ENCODE measurements around the gene ANKRD6.
"Not testable (repeated sequence)": the region's sequence is repeated elsewhere in the genome, so short reads cannot be mapped to it uniquely, and the experiment has no call there.

ANKRD6 gene

GRCh38 chr6:89605861-89606260 is 172.9 kb downstream of the ANKRD6 start:
- DNase-seq, result no peak

GRCh38 chr6:89610149-89610642 is 177.2 kb downstream of the ANKRD6 start:
- no peak for DNase-seq

- DNase-seq, result no peak
Measured at GRCh38 chr6:89611666-89612065, 178.7 kb downstream of the ANKRD6 start.

DNA sequence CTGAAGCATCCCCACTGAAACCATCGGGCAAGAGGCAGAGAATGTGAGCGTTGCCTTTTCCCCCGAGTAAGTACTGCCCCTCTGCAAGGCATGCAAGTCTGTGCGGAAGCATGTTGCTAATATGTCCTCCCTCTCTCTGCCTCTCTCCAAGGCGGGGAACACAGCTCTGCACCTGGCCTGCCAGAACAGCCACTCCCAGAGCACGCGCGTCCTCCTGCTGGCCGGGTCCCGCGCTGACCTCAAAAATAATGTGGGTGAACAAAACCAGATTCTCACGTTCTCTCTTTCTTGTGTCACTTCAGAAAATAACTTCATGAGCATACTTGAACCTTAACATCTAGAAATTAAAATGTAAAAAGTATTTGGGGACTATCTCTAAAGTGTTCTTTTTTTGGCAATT is 179.2 kb downstream of the ANKRD6 start:
- DNase-seq, result no peak

- DNase-seq, result no peak
Measured at GRCh38 chr6:89613790-89614189, 180.8 kb downstream of the ANKRD6 start.

DNA sequence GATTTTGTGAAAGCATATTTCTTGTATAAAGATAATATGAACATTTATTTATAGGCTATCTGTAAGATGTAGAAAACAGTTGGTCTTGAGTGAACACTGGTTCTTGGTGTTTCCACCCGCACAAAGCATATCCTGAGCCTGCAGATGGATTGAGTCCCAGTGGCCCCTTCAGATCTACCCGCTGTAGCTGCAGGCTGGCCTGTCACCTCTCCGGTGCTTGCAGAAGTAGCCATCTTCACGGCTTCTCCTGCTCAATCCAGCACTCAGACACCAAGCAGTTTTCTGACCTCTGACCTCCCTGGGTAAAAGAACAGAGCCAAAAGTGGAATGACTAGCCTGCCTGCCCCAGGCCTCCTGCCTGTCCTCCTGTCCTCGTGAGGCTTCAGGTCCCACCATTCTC is 182.9 kb downstream of the ANKRD6 start:
- DNase-seq, result no peak

DNA sequence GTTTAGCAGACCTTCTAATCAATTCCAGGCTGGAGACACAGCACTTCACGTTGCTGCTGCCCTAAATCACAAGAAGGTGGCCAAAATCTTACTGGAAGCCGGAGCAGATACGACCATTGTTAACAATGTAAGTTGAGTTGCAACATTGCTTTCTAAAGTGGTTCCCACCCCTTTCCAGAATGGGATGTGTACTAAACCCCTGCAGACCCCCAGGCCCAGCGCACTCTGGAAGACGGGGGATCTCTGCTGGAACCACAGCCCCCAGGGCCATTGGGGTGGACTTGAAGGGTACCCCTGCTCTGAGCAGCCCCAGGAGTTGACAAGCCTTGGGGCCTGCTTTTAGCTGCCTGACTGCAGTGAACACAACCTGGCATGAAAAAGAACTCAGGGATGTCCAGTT is 183.6 kb downstream of the ANKRD6 start:
- DNase-seq, result no peak

DNA sequence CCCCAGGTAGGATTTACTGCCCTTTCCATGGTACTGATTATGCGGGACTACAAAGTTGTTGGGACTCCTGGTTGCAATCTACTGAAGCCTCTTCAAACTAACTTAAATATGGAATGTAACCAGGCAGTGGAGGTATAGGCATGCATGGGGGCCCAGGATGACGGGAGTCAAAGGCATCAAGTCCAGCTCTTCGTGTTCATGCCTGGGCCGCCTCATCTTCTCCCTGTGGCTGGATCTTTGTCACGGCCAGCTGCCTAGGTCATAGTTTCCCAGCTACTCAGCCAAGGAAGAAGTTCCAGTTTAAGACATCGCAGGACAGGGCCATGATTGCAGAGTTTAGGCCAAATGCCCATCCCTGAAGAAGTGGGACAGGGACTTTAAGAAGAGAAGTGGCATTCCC is 185.1 kb downstream of the ANKRD6 start:
- no peak for DNase-seq

GRCh38 chr6:89619567-89619966 is 186.6 kb downstream of the ANKRD6 start:
- DNase-seq, result no peak

DNA sequence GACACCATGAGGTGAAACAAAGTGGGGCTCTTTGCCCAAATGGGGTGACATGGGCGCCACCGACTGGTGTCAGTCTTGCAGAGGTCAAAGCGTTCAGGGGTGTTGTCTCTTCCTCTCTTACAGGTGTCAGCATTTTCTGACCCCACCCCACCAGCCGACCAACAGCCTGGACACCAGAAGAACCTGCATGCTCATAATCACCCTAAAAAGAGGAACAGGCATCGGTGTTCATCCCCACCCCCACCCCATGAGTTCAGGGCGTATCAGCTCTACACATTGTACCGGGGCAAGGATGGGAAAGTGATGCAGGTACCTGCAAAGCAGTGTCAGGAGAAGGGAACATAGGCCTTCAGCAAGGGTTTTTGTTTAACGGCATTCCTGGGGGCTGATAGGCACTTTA is 190.8 kb downstream of the ANKRD6 start:
- no peak for DNase-seq

- DNase-seq, result no peak
Measured at GRCh38 chr6:89630488-89630887, 197.5 kb downstream of the ANKRD6 start.

DNA sequence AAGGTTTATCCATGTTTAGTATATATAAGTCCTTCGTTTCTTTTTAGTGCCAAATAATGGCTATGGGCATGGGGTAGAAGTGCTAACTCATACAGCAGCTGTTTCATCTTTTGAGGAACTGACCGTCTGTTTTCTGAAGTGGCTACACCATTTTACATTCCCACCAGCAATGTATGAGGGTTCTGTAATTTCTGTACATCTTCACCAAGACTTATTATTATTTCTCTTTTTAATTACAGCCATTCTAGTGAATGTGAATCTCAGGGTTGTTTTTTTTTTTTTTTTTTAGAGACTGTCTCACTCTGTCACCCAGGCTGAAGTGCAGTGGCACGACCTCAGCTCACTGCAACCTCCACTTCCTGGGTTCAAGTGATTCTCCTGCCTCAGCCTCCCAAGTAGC is 203.5 kb downstream of the ANKRD6 start:
- DNase-seq, result not testable (repeated sequence)

- no peak for DNase-seq
Measured at GRCh38 chr6:89637960-89638319, 205.0 kb downstream of the ANKRD6 start.

GRCh38 chr6:89638320-89639195 is 205.6 kb downstream of the ANKRD6 start, which contains the start of gene LYRM2:
Gene LYRM2 (minus strand): TSS chr6:89638747. CDS start chr6:89638716, 31 bp downstream.
- peak; percentile 92 for DNase-seq

GRCh38 chr6:89640804-89641203 is 207.9 kb downstream of the ANKRD6 start:
- no peak for DNase-seq

GRCh38 chr6:89641581-89641980 is 208.6 kb downstream of the ANKRD6 start:
- not testable (repeated sequence) for DNase-seq

- DNase-seq, result no peak
Measured at GRCh38 chr6:89642956-89643355, 210.0 kb downstream of the ANKRD6 start.

DNA sequence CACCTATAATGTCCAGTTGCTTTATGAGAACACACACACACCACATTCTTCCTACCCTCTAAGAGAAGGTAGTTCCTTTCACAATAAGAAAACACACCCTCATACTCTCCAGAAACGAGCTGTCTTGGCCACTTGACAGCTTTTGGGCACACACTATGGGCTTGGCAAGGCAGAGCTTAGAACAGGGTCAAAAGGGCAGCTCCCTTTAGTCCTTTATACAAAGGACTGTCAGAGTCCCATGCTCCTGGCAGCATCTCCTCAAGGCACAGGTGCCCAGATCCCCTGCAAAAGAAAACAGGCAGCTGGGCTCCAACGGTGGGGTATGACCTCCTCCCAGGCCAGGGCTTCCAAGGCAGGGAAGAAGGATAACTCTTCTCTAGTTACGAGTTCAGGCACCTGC is 210.5 kb downstream of the ANKRD6 start:
- DNase-seq, result no peak

DNA sequence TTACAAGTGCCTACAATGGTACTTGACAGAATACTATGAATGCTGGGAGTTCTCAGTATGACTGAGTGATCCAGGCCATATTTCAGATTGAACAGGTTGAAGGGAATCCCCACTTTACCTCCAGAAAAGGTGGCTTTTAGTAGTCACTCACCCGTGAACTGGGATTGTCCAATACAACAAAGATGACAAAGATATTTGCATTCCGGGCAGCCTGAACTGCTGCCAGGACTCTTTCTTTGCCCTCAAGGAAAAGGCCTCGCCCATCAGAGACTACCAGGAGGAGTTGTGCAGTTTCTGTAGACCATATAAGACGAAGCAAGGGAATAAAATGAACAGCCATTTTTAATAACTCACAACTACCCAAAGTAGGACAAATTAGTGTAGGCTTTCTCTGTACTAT is 211.9 kb downstream of the ANKRD6 start:
- DNase-seq, result no peak

DNA sequence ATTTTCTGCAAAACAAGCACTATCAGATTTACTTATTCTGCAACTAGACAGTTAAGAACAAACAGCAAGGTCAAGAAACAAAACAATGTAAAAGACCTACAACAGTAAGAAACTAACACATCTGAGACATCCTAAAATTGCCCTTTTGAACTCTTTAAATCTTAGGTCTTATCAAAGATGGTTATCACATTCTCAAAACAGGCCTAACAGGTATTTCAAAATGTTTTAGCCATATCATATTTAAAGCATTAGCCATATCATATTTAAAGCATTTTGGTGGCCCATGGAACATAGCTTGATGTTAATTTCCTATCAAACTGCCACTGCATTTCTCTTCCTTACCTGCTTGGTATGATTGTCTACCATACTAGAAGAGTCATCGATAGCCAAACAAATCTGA is 216.7 kb downstream of the ANKRD6 start:
- DNase-seq, result no peak

DNA sequence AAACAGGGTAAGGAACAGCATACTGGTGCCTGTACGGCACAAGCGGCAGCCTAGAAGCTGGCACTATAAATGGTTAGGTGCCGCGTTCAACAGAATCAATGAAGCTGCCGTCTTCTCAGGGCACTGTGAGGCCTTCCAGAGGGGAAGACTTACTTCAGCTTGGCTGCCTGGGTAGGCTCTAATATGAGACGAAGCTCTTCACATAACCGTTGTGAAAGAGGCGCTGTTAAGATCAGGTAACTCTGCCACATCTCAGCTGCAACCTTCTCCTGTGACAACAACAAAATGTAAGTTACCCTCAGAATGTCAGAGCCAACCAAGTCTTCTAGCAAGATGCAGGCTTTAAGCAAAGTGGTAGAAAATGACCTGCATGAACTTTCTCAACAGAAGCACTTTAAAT is 217.6 kb downstream of the ANKRD6 start:
- DNase-seq, result no peak

GRCh38 chr6:89655122-89655521 is 222.2 kb downstream of the ANKRD6 start:
- no peak for DNase-seq

DNA sequence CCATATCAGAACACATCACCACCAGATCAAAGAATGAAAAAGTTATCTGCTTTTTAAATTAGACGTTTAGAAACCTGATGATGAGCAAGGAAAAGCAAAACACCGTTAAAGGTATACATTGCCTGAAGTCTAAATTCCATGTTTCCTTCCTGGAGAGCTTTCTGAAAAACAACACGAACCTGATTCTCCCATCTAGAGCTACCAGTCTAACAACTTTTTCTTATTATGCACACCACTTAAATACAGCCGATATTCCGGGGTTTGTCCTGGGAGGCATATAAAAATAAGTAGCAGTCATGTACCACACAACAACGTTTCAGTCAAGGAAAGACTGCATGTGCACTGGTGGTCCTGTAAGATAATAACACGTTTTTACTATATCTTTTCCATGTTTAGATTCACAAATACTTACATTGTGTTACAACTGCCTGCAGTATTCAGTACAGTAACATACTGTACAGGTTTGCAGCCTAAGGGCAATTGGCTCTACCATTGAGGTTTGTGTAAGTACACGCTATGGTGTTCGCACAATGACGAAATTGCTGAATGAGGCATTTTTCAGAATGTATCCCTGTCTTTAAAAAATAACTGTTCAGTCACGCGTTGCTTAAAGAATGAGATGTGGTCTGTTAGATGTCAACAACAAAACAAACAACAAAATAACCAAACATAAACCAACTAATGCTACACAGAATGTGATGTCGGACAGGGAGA is 224.7 kb downstream of the ANKRD6 start:
- no peak for DNase-seq

GRCh38 chr6:89660981-89661380 is 228.0 kb downstream of the ANKRD6 start:
- DNase-seq, result no peak
